Measurements from ENCODE around the gene ANKRD28. TPM values are rescaled to one million over a fixed set of nuclear protein-coding genes. Genes with fewer than 3 reads are reported as not detected.

The ANKRD28 gene
- total RNA-seq, 1 donor from 2014 or later: 63.7 TPM

- no peaks in the 10 kb centered on the region for H3K4me1 Mint-ChIP-seq (ENCODE audit: low read depth)
- no peak overlapping the region for H3K4me3 Mint-ChIP-seq (ENCODE audit: low read depth)
- no peak for TF ChIP-seq CTCF (IDR thresholded peaks at IDR 0.05; ENCODE audit: unreplicated experiment)
- no peak for DNase-seq (ENCODE audit: low spot score, unreplicated experiment)
- H3K27ac Mint-ChIP-seq: no peak overlapping the region
- no peaks in the 10 kb centered on the region for H3K9me3 Mint-ChIP-seq (ENCODE audit: low read depth)
- no peaks in the 10 kb centered on the region for H3K36me3 Mint-ChIP-seq (ENCODE audit: insufficient read depth)
- H3K27me3 Mint-ChIP-seq: no peaks in the 10 kb centered on the region
Observed at GRCh38 chr3:15810702-15811101, 12.9 kb upstream of the ANKRD28 start.

GRCh38 chr3:15809313-15809712, 11.5 kb upstream of the ANKRD28 start:
- H3K27ac Mint-ChIP-seq: no peak overlapping the region
- no peaks in the 10 kb centered on the region for H3K36me3 Mint-ChIP-seq (ENCODE audit: insufficient read depth)
- no peak for TF ChIP-seq CTCF (IDR thresholded peaks at IDR 0.05; ENCODE audit: unreplicated experiment)
- no peaks in the 10 kb centered on the region for H3K27me3 Mint-ChIP-seq
- H3K4me1 Mint-ChIP-seq (ENCODE audit: low read depth): peaks cover 3% of the 10 kb centered on the region
- no peak overlapping the region for H3K4me3 Mint-ChIP-seq (ENCODE audit: low read depth)
- DNase-seq (ENCODE audit: low spot score, unreplicated experiment): no peak
- H3K9me3 Mint-ChIP-seq (ENCODE audit: low read depth): no peaks in the 10 kb centered on the region

DNA sequence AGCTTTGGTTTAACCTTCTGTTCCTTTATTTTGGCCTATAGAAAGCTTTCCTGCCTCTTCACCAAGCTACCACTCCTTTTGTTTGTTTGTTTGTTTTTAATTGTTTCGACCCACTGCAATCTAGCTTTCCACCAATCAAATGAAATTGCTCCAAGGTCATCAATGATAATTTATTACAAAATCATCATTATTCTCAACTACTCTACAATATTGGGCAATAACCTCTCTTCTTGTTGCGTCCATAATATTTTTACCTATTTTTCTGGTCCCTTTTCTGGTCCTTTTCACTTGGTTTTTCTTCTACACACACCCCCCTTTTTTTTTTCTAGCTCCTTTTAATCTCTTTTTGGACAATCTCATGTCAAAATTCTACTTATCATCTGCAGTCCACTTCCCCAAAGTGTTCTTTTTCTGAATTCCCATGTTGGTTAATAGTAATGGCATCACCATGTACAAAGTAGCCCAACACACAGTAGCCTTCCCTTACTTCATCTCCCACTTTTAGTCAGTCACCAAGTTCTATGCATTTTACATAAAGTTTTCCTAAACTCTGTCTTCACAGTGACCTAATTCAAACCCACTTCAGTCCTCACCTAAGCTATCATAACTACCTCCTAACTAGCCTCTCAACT, 11.0 kb upstream of the ANKRD28 start:
- no peak for DNase-seq (ENCODE audit: low spot score, unreplicated experiment)
- Mint-ChIP-seq H3K4me1 (ENCODE audit: low read depth) (peaks cover 3% of the 10 kb centered on the region), H3K36me3 (ENCODE audit: insufficient read depth) (no peaks in the 10 kb centered on the region), H3K27me3 (no peaks in the 10 kb centered on the region), H3K4me3 (ENCODE audit: low read depth) (no peak overlapping the region), H3K9me3 (ENCODE audit: low read depth) (no peaks in the 10 kb centered on the region), H3K27ac (no peak overlapping the region)
- no peak for TF ChIP-seq CTCF (IDR thresholded peaks at IDR 0.05; ENCODE audit: unreplicated experiment)

DNA sequence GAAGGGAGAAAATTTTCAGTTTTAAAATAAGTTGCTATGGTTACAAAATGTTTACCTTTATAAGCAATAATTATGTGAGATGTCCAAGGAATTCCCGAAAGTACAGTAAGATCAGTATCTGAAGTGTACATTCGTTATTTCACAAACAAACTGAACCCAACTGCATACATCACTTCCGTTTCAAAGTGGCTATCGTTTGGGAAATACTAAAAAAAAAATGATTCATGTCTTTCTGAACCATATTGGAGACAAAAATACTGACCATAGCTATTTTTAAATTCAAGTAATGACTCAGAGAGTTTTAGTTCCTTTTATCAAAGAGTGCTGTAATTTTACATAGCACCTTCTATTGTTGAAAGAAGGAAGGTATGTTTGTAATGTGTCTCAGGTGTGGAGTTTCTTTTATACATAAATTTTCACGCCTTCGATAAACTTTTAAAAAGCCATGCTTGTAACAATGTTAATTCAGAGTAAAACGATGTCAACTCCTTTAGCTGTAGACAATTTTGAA, 8.0 kb upstream of the ANKRD28 start:
- H3K4me3 Mint-ChIP-seq (ENCODE audit: low read depth): no peak overlapping the region
- no peak for TF ChIP-seq CTCF (IDR thresholded peaks at IDR 0.05; ENCODE audit: unreplicated experiment)
- H3K27me3 Mint-ChIP-seq: no peaks in the 10 kb centered on the region
- peaks cover 3% of the 10 kb centered on the region for H3K4me1 Mint-ChIP-seq (ENCODE audit: low read depth)
- no peak for DNase-seq (ENCODE audit: low spot score, unreplicated experiment)
- H3K9me3 Mint-ChIP-seq (ENCODE audit: low read depth): no peaks in the 10 kb centered on the region
- H3K36me3 Mint-ChIP-seq (ENCODE audit: insufficient read depth): peaks cover 2% of the 10 kb centered on the region
- H3K27ac Mint-ChIP-seq: no peak overlapping the region

DNA sequence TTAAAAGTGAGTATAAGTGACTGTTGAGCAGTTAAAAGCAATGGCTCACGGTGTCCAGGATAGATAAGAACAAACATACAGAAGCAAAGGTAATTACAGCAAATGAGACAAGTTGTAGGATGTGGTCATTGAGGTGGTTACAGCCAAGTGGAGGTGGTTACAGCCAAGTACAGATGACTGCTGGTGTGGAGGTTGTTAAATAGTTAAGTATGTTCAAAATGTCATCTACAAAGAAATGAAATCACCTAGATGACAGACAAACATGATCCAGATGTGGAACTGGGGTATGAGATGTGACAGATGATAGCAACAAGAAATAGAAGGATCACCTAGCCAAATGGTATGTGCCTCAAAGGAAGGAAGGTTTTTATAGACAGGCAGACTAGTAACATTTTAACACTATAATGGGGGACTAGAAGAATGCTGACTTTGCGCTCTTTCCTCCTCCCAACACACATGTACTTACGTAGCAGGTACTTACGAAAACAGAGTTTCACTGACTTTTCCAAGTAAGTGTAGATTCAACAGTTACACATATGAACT, 6.8 kb upstream of the ANKRD28 start:
- no peaks in the 10 kb centered on the region for H3K9me3 Mint-ChIP-seq (ENCODE audit: low read depth)
- H3K4me3 Mint-ChIP-seq (ENCODE audit: low read depth): no peak overlapping the region
- H3K36me3 Mint-ChIP-seq (ENCODE audit: insufficient read depth): peaks cover 2% of the 10 kb centered on the region
- peaks cover 3% of the 10 kb centered on the region for H3K4me1 Mint-ChIP-seq (ENCODE audit: low read depth)
- no peaks in the 10 kb centered on the region for H3K27me3 Mint-ChIP-seq
- no peak for DNase-seq (ENCODE audit: low spot score, unreplicated experiment)
- peak overlapping the region; percentile 89 for H3K27ac Mint-ChIP-seq
- no peak for TF ChIP-seq CTCF (IDR thresholded peaks at IDR 0.05; ENCODE audit: unreplicated experiment)
